B cell (primary cell): ENCODE results near the gene SEC62. TPM values are rescaled to one million over a fixed set of nuclear protein-coding genes. Genes with fewer than 3 reads are reported as not detected.

ENCODE experiments used
- ATAC-seq: fragments of 200-7000 bp; cut with Tn5 transposase; one replicate; pipeline ENCODE4 v1.10.0; 2021; ENCODE audit warnings: low read depth, mild to moderate bottlenecking, moderate number of reproducible peaks, moderate library complexity
- CTCF ChIA-PET: fragments of 350-600 bp; sonication (Branson Sonifier 250); formaldehyde crosslinking; loops from one replicate; lab custom pipeline; 2021; ENCODE audit warnings: antibody characterized with exemption, inconsistent platforms; lab: Charles Lee
- POLR2A ChIA-PET: fragments of 350-600 bp; sonication (Branson Sonifier 250); formaldehyde crosslinking; loops from one replicate; lab custom pipeline; 2021; ENCODE audit warnings: antibody characterized with exemption; lab: Charles Lee
- DNase-seq: peaks from one replicate; pipeline ENCODE4 v3.0.0; 2013
- H2AFZ ChIP-seq: 2 replicates; pipeline ENCODE4 v1.6.1; 2012; ENCODE audit warnings: mild to moderate bottlenecking, low read depth, low read length; ENCODE audit not compliant: insufficient read depth, poor library complexity, severe bottlenecking
- H3K27ac ChIP-seq, 2 donors: 1 replicate in 1 of 2; 2 replicates in 1 of 2; pipeline ENCODE4 v1.5.1; 2012 to 2013; ENCODE audit warnings: low read length in 2 of 2, mild to moderate bottlenecking in 2 of 2, moderate library complexity in 1 of 2
- H3K27me3 ChIP-seq, 4 experiments: fragments of 200-600 bp in 1 of 4; sonication (generic) in 1 of 4; replicated peaks in 1 of 4; 1 replicate in 2 of 4; 2 replicates in 2 of 4; pipeline versions ENCODE4 v1.6.1 to v1.7.0; 2013 to 2016; ENCODE audit warnings: low read length in 3 of 4, mild to moderate bottlenecking in 2 of 4, mixed read lengths in 1 of 4, moderate library complexity in 1 of 4; ENCODE audit not compliant: insufficient read depth in 4 of 4, control insufficient read depth in 3 of 4; ENCODE audit errors: control extremely low read depth in 1 of 4
- H3K36me3 ChIP-seq, 2 experiments: replicated peaks in 1 of 2; 1 replicate in 1 of 2; 2 replicates in 1 of 2; pipeline versions ENCODE4 v1.6.1 to v1.7.1; 2013; ENCODE audit warnings: low read length in 1 of 2; ENCODE audit not compliant: insufficient read depth in 2 of 2, control insufficient read depth in 1 of 2; ENCODE audit errors: control extremely low read depth in 1 of 2, extremely low read depth in 1 of 2
- H3K4me1 ChIP-seq, 2 donors: fragments of 200-600 bp in 1 of 2; sonication (generic) in 1 of 2; 1 replicate in 1 of 2; 2 replicates in 1 of 2; pipeline versions ENCODE4 v1.5.1 to v1.6.1; 2013 to 2017; ENCODE audit warnings: low read length in 2 of 2; ENCODE audit not compliant: control insufficient read depth in 2 of 2, insufficient read depth in 2 of 2
- H3K4me2 ChIP-seq: replicated peaks from 2 replicates; pipeline ENCODE3; 2012; ENCODE audit warnings: mild to moderate bottlenecking, low read depth, low read length; ENCODE audit not compliant: poor library complexity, severe bottlenecking
- H3K4me3 ChIP-seq, 5 experiments: fragments of 200-600 bp in 1 of 5; sonication (generic) in 1 of 5; 1 replicate in 3 of 5; 2 replicates in 2 of 5; pipeline versions ENCODE4 v1.5.1 to v1.7.0; 2011 to 2016; ENCODE audit warnings: low read length in 4 of 5, mild to moderate bottlenecking in 4 of 5, low read depth in 2 of 5, control low read depth in 1 of 5, moderate library complexity in 1 of 5; ENCODE audit not compliant: insufficient read depth in 1 of 5; ENCODE audit errors: control extremely low read depth in 1 of 5, extremely low read depth in 1 of 5
- H3K79me2 ChIP-seq: fragments of 200-600 bp; sonication (generic); one replicate; pipeline ENCODE4 v1.6.0; 2016; ENCODE audit warnings: low read length; ENCODE audit not compliant: control insufficient read depth, insufficient read depth
- H3K9ac ChIP-seq: fragments of 200-600 bp; sonication (generic); 2 replicates; pipeline ENCODE4 v1.6.1; 2017; ENCODE audit warnings: mild to moderate bottlenecking, low read length, moderate library complexity
- H3K9me3 ChIP-seq, 3 donors: one replicate each; pipeline versions ENCODE4 v1.6.1 to v1.7.1; 2013; ENCODE audit warnings: low read length in 2 of 3; ENCODE audit not compliant: control insufficient read depth in 2 of 3, insufficient read depth in 1 of 3; ENCODE audit errors: control extremely low read depth in 1 of 3
- H4K20me1 ChIP-seq: 2 replicates; pipeline ENCODE4 v1.6.0; 2012; ENCODE audit warnings: mild to moderate bottlenecking, low read length; ENCODE audit not compliant: insufficient read depth, control insufficient read depth, poor library complexity, severe bottlenecking
- H3K27ac Mint-ChIP-seq: one replicate; pipeline ENCODE4 v1.8.0; 2021; ENCODE audit warnings: mixed read lengths
- H3K27me3 Mint-ChIP-seq: one replicate; pipeline ENCODE4 v1.8.0; 2021; ENCODE audit warnings: mixed read lengths
- H3K4me1 Mint-ChIP-seq: one replicate; pipeline ENCODE4 v1.8.0; 2021; ENCODE audit warnings: mixed read lengths
- H3K4me3 Mint-ChIP-seq: one replicate; pipeline ENCODE4 v1.8.0; 2021; ENCODE audit warnings: mixed read lengths
- H3K9me3 Mint-ChIP-seq: one replicate; pipeline ENCODE4 v1.8.0; 2022; ENCODE audit warnings: mixed read lengths; ENCODE audit not compliant: insufficient read depth
- CTCF ChIP-seq: fragments of 200-600 bp; IDR thresholded peaks from one replicate; pipeline ENCODE4 v1.8.0; 2022; ENCODE audit warnings: antibody characterized with exemption, mild to moderate bottlenecking
- EZH2 ChIP-seq: IDR thresholded peaks from 2 replicates; pipeline ENCODE4 v1.6.1; 2012; ENCODE audit warnings: borderline replicate concordance, low read depth, mild to moderate bottlenecking, moderate library complexity, low read length; ENCODE audit not compliant: insufficient read depth, poor library complexity, severe bottlenecking
- WGBS: methylation state at CpG from one replicate; pipeline ENCODE4 v1.1.5; 2013; ENCODE audit warnings: missing lambda C conversion rate; ENCODE audit not compliant: insufficient coverage; 5-methylcytosine and 5-hydroxymethylcytosine counted together
- intact Hi-C: fragments of 100-400 bp; cut with micrococcal nuclease; formaldehyde crosslinking; loops from one replicate; pipeline ENCODE4 v1.10.0; 2022
- polyA plus RNA-seq: library from polyadenylated mRNA; depleted of rRNA; stranded (reverse); fragments of >200 nt; gene quantifications from 2 replicates; pipeline ENCODE4 v1.2.3, GENCODE V29; 2012
- total RNA-seq, 2 donors: library from RNA; stranded (reverse); fragments of 120-200 nt in 1 of 2; gene quantifications; 1 replicate in 1 of 2; 2 replicates in 1 of 2; pipeline versions ENCODE4 v1.2.3 to v1.2.4, GENCODE V29; 2013 to 2022

Gene SEC62
- total and polyA plus RNA-seq, 2 donors (not counting 1 experiment from before 2014, with no cell fraction given) = 40.3 to 166 TPM

GRCh38 chr3:169992781-169993180 is 26.2 kb downstream of the SEC62 start:
- H3K4me1 Mint-ChIP-seq = peaks cover 9% of the 10 kb centered on the region
- no peaks in the 10 kb centered on the region for H3K9me3 Mint-ChIP-seq
- H3K27me3 Mint-ChIP-seq = no peaks in the 10 kb centered on the region
- DNase-seq (no peak), ATAC-seq (no peak)
- 90% methylated on average over 5 of the region's 5 CpGs for WGBS
- no peaks in the 10 kb centered on the region for H3K4me1 ChIP-seq
- peaks cover 29 to 73% of the 10 kb centered on the region in 2 experiments for H3K36me3 ChIP-seq
- ChIA-PET CTCF (no interaction called here), POLR2A (no interaction called here)
- no peak overlapping the region for H3K9ac ChIP-seq
- H3K9me3 ChIP-seq = no peaks in the 10 kb centered on the region
- peaks cover 4% of the 10 kb centered on the region for H3K79me2 ChIP-seq
- no peak overlapping the region for H3K4me3 Mint-ChIP-seq
- H2AFZ ChIP-seq = no peak overlapping the region
- no peaks in the 10 kb centered on the region for H4K20me1 ChIP-seq
- peak overlapping the region; percentile 69 for H3K27ac Mint-ChIP-seq
- intact Hi-C loops = loop anchor here (5.0 kb wide), 1 partner anchor 40 kb away; no protein-coding TSS in a partner anchor
- H3K4me3 ChIP-seq = no peak overlapping the region
- H3K4me2 ChIP-seq = no peak overlapping the region
- TF ChIP-seq EZH2 (no peak), CTCF (no peak)
- H3K27ac ChIP-seq = peak overlapping the region in 1 of 2 donors; percentile 38
- H3K27me3 ChIP-seq = no peaks in the 10 kb centered on the region

- intact Hi-C loops = loop anchor here (5.0 kb wide), 1 partner anchor 39 kb away; no protein-coding TSS in a partner anchor
- Mint-ChIP-seq H3K27me3 (no peaks in the 10 kb centered on the region), H3K9me3 (no peaks in the 10 kb centered on the region), H3K4me3 (no peak overlapping the region), H3K27ac (no peak overlapping the region), H3K4me1 (peaks cover 12% of the 10 kb centered on the region)
- Histone ChIP-seq H3K36me3 (peaks cover 28 to 63% of the 10 kb centered on the region in 2 experiments), H3K4me1 (peaks cover 2 to 4% of the 10 kb centered on the region in 2 donors), H3K4me3 (no peak overlapping the region), H3K9me3 (no peaks in the 10 kb centered on the region), H2AFZ (no peak overlapping the region), H4K20me1 (no peaks in the 10 kb centered on the region), H3K27me3 (no peaks in the 10 kb centered on the region), H3K9ac (no peak overlapping the region), H3K4me2 (no peak overlapping the region), H3K27ac (no peak overlapping the region), H3K79me2 (peaks cover 4% of the 10 kb centered on the region)
- no peak for DNase-seq
- no peak for TF ChIP-seq EZH2
- no peak for TF ChIP-seq CTCF
- POLR2A ChIA-PET = no interaction called here
- no CpG with 5 or more reads among the region's 3 CpGs for WGBS
- CTCF ChIA-PET = no interaction called here
- ATAC-seq = no peak
Measured at GRCh38 chr3:169993761-169994160, 27.2 kb downstream of the SEC62 start.
